ENCODE results near the gene TIMM29.

GRCh38 chr19:10921910-10922637 is 6.5 kb upstream of the TIMM29 start:
- TF ChIP-seq, protein P1, sequence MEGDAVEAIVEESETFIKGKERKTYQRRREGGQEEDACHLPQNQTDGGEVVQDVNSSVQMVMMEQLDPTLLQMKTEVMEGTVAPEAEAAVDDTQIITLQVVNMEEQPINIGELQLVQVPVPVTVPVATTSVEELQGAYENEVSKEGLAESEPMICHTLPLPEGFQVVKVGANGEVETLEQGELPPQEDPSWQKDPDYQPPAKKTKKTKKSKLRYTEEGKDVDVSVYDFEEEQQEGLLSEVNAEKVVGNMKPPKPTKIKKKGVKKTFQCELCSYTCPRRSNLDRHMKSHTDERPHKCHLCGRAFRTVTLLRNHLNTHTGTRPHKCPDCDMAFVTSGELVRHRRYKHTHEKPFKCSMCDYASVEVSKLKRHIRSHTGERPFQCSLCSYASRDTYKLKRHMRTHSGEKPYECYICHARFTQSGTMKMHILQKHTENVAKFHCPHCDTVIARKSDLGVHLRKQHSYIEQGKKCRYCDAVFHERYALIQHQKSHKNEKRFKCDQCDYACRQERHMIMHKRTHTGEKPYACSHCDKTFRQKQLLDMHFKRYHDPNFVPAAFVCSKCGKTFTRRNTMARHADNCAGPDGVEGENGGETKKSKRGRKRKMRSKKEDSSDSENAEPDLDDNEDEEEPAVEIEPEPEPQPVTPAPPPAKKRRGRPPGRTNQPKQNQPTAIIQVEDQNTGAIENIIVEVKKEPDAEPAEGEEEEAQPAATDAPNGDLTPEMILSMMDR (IDR thresholded peaks at IDR 0.05): no peak
- no peak for TF ChIP-seq POLR2A (IDR thresholded peaks at IDR 0.05)

Measured in testis (tissue), 2 donors.